ENCODE measurements around the gene SLK.

- TF ChIP-seq POLR2AphosphoS5 (IDR thresholded peaks at IDR 0.05) = no peak
- no peak for TF ChIP-seq CTCF (IDR thresholded peaks at IDR 0.05)
- TF ChIP-seq POLR2A (IDR thresholded peaks at IDR 0.05) = no peak
These were observed 8.2 kb downstream of the SLK start for GRCh38 chr10:103975169-103975568.

Data from upper lobe of left lung (tissue), 4 donors.